Suppressor macrophage treated with lipopolysaccharide for 1 hour (primary cell): ENCODE measurements around the gene ADAP1.
A peak's percentile ranks its signal among the peaks of the same experiment; 100 is the strongest.
"Not testable (repeated sequence)": the region's sequence is repeated elsewhere in the genome, so short reads cannot be mapped to it uniquely, and the experiment has no call there.

Experiments
- DNase-seq, 3 donors: peaks; one replicate each; pipeline ENCODE4 v3.0.0-alpha.2; 2020 to 2022

The ADAP1 gene

GRCh38 chr7:954330-955238 lies at the start of gene ADAP1:
ADAP1 (minus strand) TSS chr7:954680; CDS start chr7:954477, 203 bp downstream.
- peak; percentile 84 to 96 (median 93) for DNase-seq

- not testable (repeated sequence) for DNase-seq
Measured at GRCh38 chr7:1002445-1002844, 48.0 kb upstream of the ADAP1 start.

- DNase-seq, result not testable (repeated sequence)
Measured at GRCh38 chr7:1002026-1002425, 47.5 kb upstream of the ADAP1 start.

GRCh38 chr7:1001069-1001770 lies 46.7 kb upstream of the ADAP1 start:
- not testable (repeated sequence) for DNase-seq

GRCh38 chr7:999941-1000935 lies 45.8 kb upstream of the ADAP1 start:
- no peak for DNase-seq

- DNase-seq, result no peak
Measured at GRCh38 chr7:999149-999879, 44.8 kb upstream of the ADAP1 start.

GRCh38 chr7:997404-998395 lies 43.2 kb upstream of the ADAP1 start:
- DNase-seq, result no peak

- peak; percentile 41 to 62 (median 59) for DNase-seq
Measured at GRCh38 chr7:996079-996872, 41.8 kb upstream of the ADAP1 start.

GRCh38 chr7:995571-995970 lies 41.1 kb upstream of the ADAP1 start:
- DNase-seq, result no peak

- DNase-seq, result no peak
Measured at GRCh38 chr7:994592-995308, 40.3 kb upstream of the ADAP1 start.

GRCh38 chr7:992709-993607 lies 38.5 kb upstream of the ADAP1 start:
- DNase-seq, result peak; percentile 95 to 98 (median 98)

GRCh38 chr7:991729-992656 lies 37.5 kb upstream of the ADAP1 start:
- no peak for DNase-seq

- DNase-seq, result no peak
Measured at GRCh38 chr7:990933-991728, 36.7 kb upstream of the ADAP1 start.

GRCh38 chr7:990352-990932 lies 36.0 kb upstream of the ADAP1 start:
- DNase-seq, result no peak

- DNase-seq, result no peak
Measured at GRCh38 chr7:988963-989529, 34.6 kb upstream of the ADAP1 start.
